SJSA1 (cell line): Measurements from ENCODE around the gene IRAG1. TPM values are rescaled to one million over a fixed set of nuclear protein-coding genes. Genes with fewer than 3 reads are reported as not detected.
"Not testable (repeated sequence)": the region's sequence is repeated elsewhere in the genome, so short reads cannot be mapped to it uniquely, and the experiment has no call there.

Experiments
- DNase-seq, 2 experiments: peaks; one replicate each; pipeline ENCODE4 v3.0.0-alpha.2; 2015 to 2020; ENCODE audit warnings: low spot score in 2 of 2, low read depth in 1 of 2
- H3K27ac ChIP-seq: fragments of 250-450 bp; sonication (Bioruptor Pico); 2 replicates; pipeline ENCODE4 v1.5.1; 2020; ENCODE audit warnings: mild to moderate bottlenecking, moderate library complexity
- H3K27me3 ChIP-seq: fragments of 250-450 bp; sonication (Bioruptor Pico); replicated peaks from 2 replicates; pipeline ENCODE4 v1.5.1; 2020; ENCODE audit warnings: mild to moderate bottlenecking, moderate library complexity
- H3K36me3 ChIP-seq: fragments of 250-450 bp; sonication (Bioruptor Pico); 2 replicates; pipeline ENCODE4 v1.5.1; 2020; ENCODE audit warnings: mild to moderate bottlenecking
- H3K4me1 ChIP-seq: fragments of 250-450 bp; sonication (Bioruptor Pico); replicated peaks from 2 replicates; pipeline ENCODE4 v1.6.1; 2021; ENCODE audit warnings: mild to moderate bottlenecking
- H3K4me3 ChIP-seq: fragments of 250-450 bp; sonication (Bioruptor Pico); 2 replicates; pipeline ENCODE4 v1.5.1; 2020; ENCODE audit warnings: mild to moderate bottlenecking
- H3K9me3 ChIP-seq: fragments of 250-450 bp; sonication (Bioruptor Pico); replicated peaks from 2 replicates; pipeline ENCODE4 v1.5.1; 2020; ENCODE audit warnings: mild to moderate bottlenecking
- total RNA-seq: library from RNA; depleted of rRNA; stranded (reverse); fragments of >200 nt; shearing (Covaris generic); gene quantifications from 2 replicates; pipeline ENCODE4 v1.2.3, GENCODE V29; 2014

The IRAG1 gene
- total RNA-seq, 1 experiment from 2014 or later, result 3.8 TPM

GRCh38 chr11:10694486-10695239, 1.1 kb upstream of the IRAG1 start:
- H3K4me1 ChIP-seq, result peaks cover 31% of the 10 kb centered on the region

GRCh38 chr11:10692531-10693115, 932 bp downstream of the IRAG1 start:
- Histone ChIP-seq H3K27ac (no peak overlapping the region), H3K27me3 (no peaks in the 10 kb centered on the region), H3K4me1 (peaks cover 38% of the 10 kb centered on the region), H3K36me3 (no peaks in the 10 kb centered on the region), H3K4me3 (no peak overlapping the region), H3K9me3 (no peaks in the 10 kb centered on the region)
- DNase-seq, result no peak

More at GRCh38 chr11:10694486-10695239, 1.1 kb upstream of the IRAG1 start:
- Histone ChIP-seq H3K9me3 (no peaks in the 10 kb centered on the region), H3K36me3 (no peaks in the 10 kb centered on the region), H3K27ac (no peak overlapping the region), H3K27me3 (no peaks in the 10 kb centered on the region), H3K4me3 (no peak overlapping the region)
- no peak for DNase-seq

GRCh38 chr11:10688401-10688800, 5.2 kb downstream of the IRAG1 start:
- H3K9me3 ChIP-seq, result no peaks in the 10 kb centered on the region
- H3K27ac ChIP-seq, result no peak overlapping the region
- H3K4me3 ChIP-seq, result no peak overlapping the region
- no peak for DNase-seq
- no peaks in the 10 kb centered on the region for H3K27me3 ChIP-seq
- H3K36me3 ChIP-seq, result no peaks in the 10 kb centered on the region
- H3K4me1 ChIP-seq, result peaks cover 15% of the 10 kb centered on the region

DNA sequence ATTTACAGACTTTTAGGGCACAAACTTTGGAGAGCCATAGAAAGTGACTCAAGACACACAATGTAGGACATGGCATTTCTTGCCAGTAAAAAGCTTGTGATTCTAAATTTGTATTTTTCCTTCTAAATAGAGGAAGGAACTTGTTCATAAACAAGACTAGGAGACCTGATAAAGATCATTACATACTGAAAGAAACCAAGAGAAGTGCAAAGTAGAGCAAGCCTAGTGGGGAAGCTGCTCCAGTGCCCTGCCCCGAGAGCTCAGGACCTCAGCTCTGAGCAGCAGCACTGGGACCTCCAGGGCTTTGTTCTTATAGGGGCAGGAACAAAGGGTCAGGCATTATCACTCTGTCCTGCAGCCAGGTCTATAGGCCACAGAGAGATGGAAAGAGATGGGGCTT, 7.2 kb downstream of the IRAG1 start:
- no peak for DNase-seq
- Histone ChIP-seq H3K4me3 (no peak overlapping the region), H3K4me1 (peaks cover 7% of the 10 kb centered on the region; the same call in 1 of the 2 replicates)

GRCh38 chr11:10683429-10683828, 10.1 kb downstream of the IRAG1 start:
- Histone ChIP-seq H3K27ac (no peak overlapping the region), H3K27me3 (no peaks in the 10 kb centered on the region), H3K4me1 (no peaks in the 10 kb centered on the region), H3K9me3 (no peaks in the 10 kb centered on the region), H3K4me3 (no peak overlapping the region), H3K36me3 (no peaks in the 10 kb centered on the region)
- DNase-seq, result no peak

More for the DNA sequence above, 7.2 kb downstream of the IRAG1 start:
- Histone ChIP-seq H3K9me3 (no peaks in the 10 kb centered on the region), H3K36me3 (no peaks in the 10 kb centered on the region), H3K27me3 (no peaks in the 10 kb centered on the region), H3K27ac (no peak overlapping the region)

GRCh38 chr11:10680956-10681487, 12.5 kb downstream of the IRAG1 start:
- DNase-seq, result no peak
- no peaks in the 10 kb centered on the region for H3K36me3 ChIP-seq
- no peak overlapping the region for H3K27ac ChIP-seq
- H3K27me3 ChIP-seq, result no peaks in the 10 kb centered on the region
- H3K4me3 ChIP-seq, result no peak overlapping the region
- H3K9me3 ChIP-seq, result no peaks in the 10 kb centered on the region
- no peaks in the 10 kb centered on the region for H3K4me1 ChIP-seq

- DNase-seq, H3K27me3 ChIP-seq, H3K36me3 ChIP-seq, H3K4me1 ChIP-seq, H3K27ac ChIP-seq, H3K4me3 ChIP-seq, H3K9me3 ChIP-seq: not testable (repeated sequence)
Observed at GRCh38 chr11:10680279-10680678, 13.3 kb downstream of the IRAG1 start.

DNA sequence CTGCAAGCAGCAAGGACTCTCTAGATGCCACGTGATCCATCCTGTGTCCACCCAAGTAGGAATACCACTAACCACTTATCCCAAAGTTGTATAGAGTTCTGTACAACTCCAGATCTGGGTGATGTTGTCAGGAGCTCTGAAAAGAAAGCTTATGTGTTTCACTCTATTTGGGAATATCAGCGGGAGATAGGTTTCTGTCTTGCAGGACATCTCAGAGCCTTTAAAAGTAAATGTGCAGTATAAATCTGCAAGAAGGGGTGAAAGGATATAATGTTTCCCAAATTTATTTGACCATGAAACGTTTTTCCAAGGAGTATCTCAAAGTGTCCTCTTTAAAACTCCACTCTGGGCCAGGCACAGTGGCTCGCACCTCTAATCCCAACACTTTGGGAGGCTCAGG, 13.9 kb downstream of the IRAG1 start:
- Histone ChIP-seq H3K9me3 (no peaks in the 10 kb centered on the region), H3K27ac (no peak overlapping the region), H3K36me3 (no peaks in the 10 kb centered on the region), H3K4me1 (peaks cover 8% of the 10 kb centered on the region), H3K4me3 (no peak overlapping the region), H3K27me3 (no peaks in the 10 kb centered on the region)
- no peak for DNase-seq

- H3K4me1 ChIP-seq, result peaks cover 18% of the 10 kb centered on the region
- H3K4me3 ChIP-seq, result no peak overlapping the region
- no peak overlapping the region for H3K27ac ChIP-seq
- no peak for DNase-seq
- no peaks in the 10 kb centered on the region for H3K27me3 ChIP-seq
- no peaks in the 10 kb centered on the region for H3K9me3 ChIP-seq
- H3K36me3 ChIP-seq, result no peaks in the 10 kb centered on the region
Observed at GRCh38 chr11:10678101-10678500, 15.5 kb downstream of the IRAG1 start.

DNA sequence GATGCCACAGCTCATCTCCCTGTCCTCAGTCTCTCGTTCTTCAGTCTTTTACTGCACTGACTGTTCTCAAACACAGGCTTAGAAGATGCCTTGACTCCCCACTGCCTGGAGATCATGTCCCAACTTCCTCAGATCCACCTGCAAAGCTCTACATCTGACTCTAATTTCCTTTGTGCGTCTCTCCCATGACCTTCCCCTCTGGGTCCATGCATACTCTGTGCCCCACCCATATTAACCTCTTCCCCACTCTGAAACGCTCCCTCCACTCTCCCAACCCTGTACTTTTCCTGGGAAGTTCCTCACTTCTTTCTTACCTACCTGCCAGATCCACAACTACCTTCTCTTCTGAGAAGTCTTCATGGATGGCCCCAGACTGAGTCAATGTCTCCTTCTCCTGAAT, 16.6 kb downstream of the IRAG1 start:
- Histone ChIP-seq H3K27ac (no peak overlapping the region), H3K36me3 (no peaks in the 10 kb centered on the region), H3K4me1 (peaks cover 18% of the 10 kb centered on the region), H3K4me3 (no peak overlapping the region), H3K27me3 (no peaks in the 10 kb centered on the region), H3K9me3 (no peaks in the 10 kb centered on the region)
- DNase-seq, result no peak

- peaks cover 18% of the 10 kb centered on the region for H3K4me1 ChIP-seq
- no peaks in the 10 kb centered on the region for H3K36me3 ChIP-seq
- no peak overlapping the region for H3K27ac ChIP-seq
- no peak overlapping the region for H3K4me3 ChIP-seq
- no peaks in the 10 kb centered on the region for H3K9me3 ChIP-seq
- DNase-seq, result no peak
- H3K27me3 ChIP-seq, result no peaks in the 10 kb centered on the region
Observed at GRCh38 chr11:10674911-10675440, 18.6 kb downstream of the IRAG1 start.

- no peak overlapping the region for H3K27ac ChIP-seq
- peaks cover 18% of the 10 kb centered on the region for H3K4me1 ChIP-seq
- H3K9me3 ChIP-seq, result no peaks in the 10 kb centered on the region
- H3K27me3 ChIP-seq, result no peaks in the 10 kb centered on the region
- H3K4me3 ChIP-seq, result no peak overlapping the region
- DNase-seq, result no peak
- no peaks in the 10 kb centered on the region for H3K36me3 ChIP-seq
Observed at GRCh38 chr11:10674440-10674855, 19.1 kb downstream of the IRAG1 start.

DNA sequence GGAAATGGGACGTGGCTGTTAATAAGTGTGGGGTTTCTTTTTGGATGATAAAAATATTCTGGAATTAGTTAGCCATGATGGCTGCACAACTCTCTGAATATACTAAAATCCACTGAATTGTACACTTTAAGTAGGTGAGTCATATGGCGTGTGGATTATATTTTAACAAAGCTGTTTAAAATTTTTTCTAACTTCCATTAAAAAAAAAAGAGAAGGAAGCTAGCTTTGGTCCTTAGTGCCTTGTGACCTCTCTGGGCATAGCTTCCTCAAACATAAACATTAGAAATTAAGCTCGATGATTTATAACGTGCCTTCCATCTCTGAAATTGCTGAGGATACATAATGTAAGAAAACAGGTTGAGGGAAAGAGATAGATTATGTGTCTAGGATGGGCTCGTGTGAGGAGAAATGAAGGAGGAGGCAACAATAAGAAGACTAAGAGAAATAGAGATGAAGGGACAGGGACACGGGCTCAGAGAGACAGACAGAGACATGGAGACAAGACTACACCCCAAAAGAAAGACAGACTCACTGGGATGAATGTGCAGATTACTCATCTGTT, 20.0 kb downstream of the IRAG1 start:
- Histone ChIP-seq H3K9me3 (no peaks in the 10 kb centered on the region), H3K4me1 (peaks cover 23% of the 10 kb centered on the region), H3K27ac (no peak overlapping the region), H3K27me3 (no peaks in the 10 kb centered on the region), H3K4me3 (no peak overlapping the region), H3K36me3 (no peaks in the 10 kb centered on the region)
- DNase-seq, result no peak

GRCh38 chr11:10670099-10670498, 23.5 kb downstream of the IRAG1 start:
- no peak for DNase-seq
- H3K27me3 ChIP-seq, result no peaks in the 10 kb centered on the region
- H3K4me1 ChIP-seq, result peaks cover 38% of the 10 kb centered on the region
- no peak overlapping the region for H3K27ac ChIP-seq
- no peaks in the 10 kb centered on the region for H3K36me3 ChIP-seq
- no peak overlapping the region for H3K4me3 ChIP-seq
- H3K9me3 ChIP-seq, result no peaks in the 10 kb centered on the region
